GM18508 (cell line): ENCODE measurements around the gene METAP1.
"Not testable (repeated sequence)": the region's sequence is repeated elsewhere in the genome, so short reads cannot be mapped to it uniquely, and the experiment has no call there.

Experiments used
- ATAC-seq: cut with Tn5 transposase; IDR thresholded peaks from one replicate; pipeline ENCODE4 v1.9.1; 2021; ENCODE audit warnings: moderate number of reproducible peaks; ENCODE audit not compliant: insufficient read depth, unreplicated experiment

The METAP1 gene

DNA sequence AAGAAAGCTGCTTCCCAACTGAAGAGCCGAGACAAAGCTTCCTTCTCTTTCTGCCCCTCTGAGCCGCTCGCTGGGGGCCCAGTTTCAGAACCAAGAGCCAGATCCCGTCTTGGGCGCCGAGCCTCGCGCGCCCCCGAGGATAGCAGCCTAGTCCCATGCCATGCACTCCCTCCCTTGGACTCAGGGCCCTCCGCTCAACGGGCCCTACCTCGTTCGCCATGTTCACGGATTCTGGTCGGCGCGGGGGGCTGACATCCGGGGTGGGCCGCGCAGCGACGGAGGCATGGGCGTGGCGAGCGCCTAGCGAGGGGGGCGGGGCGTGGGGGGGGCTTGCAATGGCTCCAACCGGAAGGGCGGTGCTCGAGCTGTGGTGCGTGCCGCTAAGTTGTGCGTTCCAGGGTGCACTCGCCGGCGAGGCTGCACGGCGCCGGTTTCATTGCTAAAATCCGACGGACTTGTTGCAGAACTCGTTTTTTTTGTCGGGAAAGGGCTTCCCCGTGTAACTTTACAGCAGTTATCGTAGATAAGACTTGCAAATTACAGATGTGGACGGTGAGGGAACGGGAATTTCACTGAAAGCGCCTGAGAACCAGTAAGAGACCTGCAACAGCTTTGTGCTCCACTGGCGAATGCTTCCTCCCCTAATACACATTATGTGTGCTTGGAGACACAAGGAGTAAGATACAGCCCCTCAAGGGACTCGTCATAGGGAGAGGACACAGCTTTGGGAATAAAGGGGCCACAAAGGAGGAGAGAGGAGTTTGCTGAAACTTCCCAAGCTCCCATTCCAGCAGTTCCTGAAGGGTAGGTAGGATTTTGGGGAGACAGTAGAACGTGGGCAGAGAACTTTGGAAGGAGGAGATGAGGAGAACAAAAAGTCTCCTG is 93.2 kb downstream of the METAP1 start, which contains the start of gene ADH5:
Gene ADH5 (minus strand): TSS at position 308 of the 885 bp plus-strand sequence. CDS start 88 bp downstream, at position 220.
- peak; percentile 71 for ATAC-seq

DNA sequence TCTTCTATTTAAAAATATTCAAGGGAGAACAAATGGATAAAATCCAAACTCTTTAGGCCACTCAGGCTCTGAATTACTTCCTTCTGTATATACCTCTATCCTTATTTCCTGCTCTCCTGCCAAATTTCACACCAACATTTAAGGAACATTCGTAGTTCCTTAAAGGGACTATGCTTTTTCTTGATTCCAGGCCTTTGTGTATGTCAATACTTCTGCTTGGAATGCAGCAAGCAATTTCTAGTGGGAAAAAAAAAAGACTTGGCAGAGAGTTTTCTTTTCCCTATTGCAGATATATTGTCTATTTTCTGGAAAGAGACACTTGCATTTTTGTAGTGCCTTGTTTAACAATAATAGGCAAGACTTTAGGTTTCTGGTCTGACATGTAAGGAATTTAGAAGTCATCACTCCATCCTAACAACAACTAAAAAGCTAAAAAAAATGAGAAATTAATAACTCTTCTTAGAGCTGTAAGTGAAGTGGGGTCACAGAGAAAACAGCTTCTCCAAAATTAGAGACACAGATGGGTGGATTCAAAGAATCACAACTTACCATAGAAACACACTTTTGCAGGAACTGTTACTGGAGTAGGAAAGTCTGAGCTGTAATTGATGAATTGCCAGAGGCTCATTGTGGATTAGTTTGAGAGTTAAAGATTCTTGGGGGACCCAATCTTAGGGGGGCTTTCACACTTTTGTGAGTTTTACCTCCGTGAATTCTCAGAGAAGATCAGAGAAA is 95.1 kb downstream of the METAP1 start:
- ATAC-seq: no peak

DNA sequence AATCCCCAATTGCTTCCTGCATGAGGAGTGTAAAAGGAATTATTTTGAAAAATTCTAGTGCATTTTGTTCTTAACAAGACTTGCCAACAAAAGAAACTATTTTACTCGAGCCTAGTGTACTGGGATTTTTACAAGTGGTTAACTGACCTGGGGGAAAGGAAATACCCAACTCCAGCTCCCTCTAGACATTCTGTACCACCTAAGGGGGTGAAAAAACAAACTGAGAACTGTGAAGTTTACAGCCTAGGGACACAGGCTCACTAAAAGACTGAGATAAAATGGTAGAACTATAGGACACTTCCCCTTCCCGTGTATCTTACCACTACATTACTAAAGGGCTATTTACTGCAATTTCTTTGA is 95.7 kb downstream of the METAP1 start:
- ATAC-seq: no peak

- not testable (repeated sequence) for ATAC-seq
Observed at GRCh38 chr4:99091841-99092240, 96.3 kb downstream of the METAP1 start.

GRCh38 chr4:99099311-99099710 is 103.8 kb downstream of the METAP1 start:
- no peak for ATAC-seq

- ATAC-seq: not testable (repeated sequence)
Observed at GRCh38 chr4:99099814-99100213, 104.3 kb downstream of the METAP1 start.

DNA sequence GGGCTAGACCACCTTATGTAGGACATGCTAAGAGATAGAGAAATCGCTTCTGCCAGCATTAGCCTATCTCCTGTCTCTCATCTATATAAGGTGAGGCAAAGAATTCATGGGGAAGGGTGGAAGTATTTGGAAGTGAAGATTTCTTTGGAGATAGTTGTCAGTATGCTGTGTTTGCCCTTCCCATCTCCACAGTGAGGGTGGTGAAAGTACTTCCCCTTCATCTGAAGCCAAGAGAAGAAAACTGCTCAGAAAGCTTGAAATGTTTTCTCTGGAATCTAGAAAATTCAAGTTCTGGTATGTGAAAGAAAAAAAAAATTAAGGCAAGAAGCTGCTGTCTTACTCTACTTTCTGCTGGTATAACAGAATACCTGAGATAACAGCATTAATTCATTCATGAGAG is 105.4 kb downstream of the METAP1 start:
- ATAC-seq: no peak

DNA sequence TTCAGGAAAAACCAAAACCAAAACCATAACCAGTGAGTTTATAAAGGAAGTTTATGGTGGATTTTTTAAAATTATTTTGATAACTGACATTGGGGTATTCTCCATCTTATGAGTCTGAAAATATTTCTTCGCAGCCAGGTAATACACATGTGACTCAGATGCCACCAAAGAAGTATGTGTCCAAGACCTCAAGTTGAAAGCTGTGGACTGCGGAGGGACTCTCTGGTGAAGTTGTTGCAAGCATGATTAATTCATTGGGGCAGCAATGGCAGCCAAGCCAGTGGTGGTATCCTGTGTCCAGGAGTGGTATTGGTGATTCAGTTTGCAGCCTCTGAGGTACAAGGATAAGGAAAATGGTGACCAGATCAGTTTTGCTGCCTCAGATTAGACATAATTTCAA is 107.1 kb downstream of the METAP1 start:
- ATAC-seq: no peak

- ATAC-seq: no peak
Observed at GRCh38 chr4:99103166-99103565, 107.6 kb downstream of the METAP1 start.

GRCh38 chr4:99104153-99104552 is 108.6 kb downstream of the METAP1 start:
- no peak for ATAC-seq

DNA sequence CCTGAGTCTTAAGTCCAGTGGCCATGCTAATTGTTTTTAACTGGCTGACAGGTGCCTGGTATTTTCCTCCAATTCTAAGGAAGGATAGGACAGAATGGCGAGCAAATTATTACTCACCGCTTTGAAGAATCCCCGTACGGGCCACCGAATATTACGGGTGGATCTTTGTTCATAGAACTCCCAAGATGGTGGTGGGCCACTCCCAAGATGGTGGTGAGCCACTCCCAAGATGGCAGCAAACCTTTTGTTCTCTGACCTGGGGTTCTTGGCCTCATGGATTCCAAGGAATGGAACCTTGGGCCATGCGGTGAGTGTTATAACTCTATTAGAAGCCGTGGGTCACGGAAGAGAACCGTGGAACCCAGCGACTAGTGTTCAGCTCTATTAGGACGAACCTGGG is 113.8 kb downstream of the METAP1 start:
- ATAC-seq: not testable (repeated sequence)
